Caco-2 (cell line): Measurements from ENCODE around the gene TCIRG1. TPM values are rescaled to one million over a fixed set of nuclear protein-coding genes. Genes with fewer than 3 reads are reported as not detected.

ENCODE experiments used
- BruUV-seq: library from RNA; stranded (reverse); fragments of 400-500 nt; replicated peaks from 2 replicates; lab custom pipeline; 2021; lab: Mats Ljungman, UMichigan
- CTCF ChIA-PET: fragments of 300-600 bp; sonication (Branson Sonifier 250); formaldehyde crosslinking; loops from one replicate; lab custom pipeline; 2022; ENCODE audit warnings: antibody characterized with exemption; lab: Charles Lee
- POLR2A ChIA-PET: fragments of 300-600 bp; sonication (Branson Sonifier 250); formaldehyde crosslinking; loops from one replicate; lab custom pipeline; 2022; ENCODE audit warnings: antibody characterized with exemption; lab: Charles Lee
- DNase-seq, 2 experiments: peaks; one replicate each; pipeline versions ENCODE4 v3.0.0 to v3.0.0-alpha.2; 2020 to 2022
- H3K27me3 ChIP-seq: replicated peaks from 2 replicates; pipeline ENCODE4 v1.6.0; 2011; ENCODE audit warnings: low read length; ENCODE audit not compliant: control insufficient read depth, insufficient read depth
- H3K36me3 ChIP-seq: 2 replicates; pipeline ENCODE4 v1.5.1; 2011; ENCODE audit warnings: low read length; ENCODE audit not compliant: control insufficient read depth, insufficient read depth
- H3K4me1 ChIP-seq: fragments of 250-450 bp; sonication (Bioruptor Pico); 2 replicates; pipeline ENCODE4 v1.5.1; 2020; ENCODE audit warnings: mild to moderate bottlenecking
- H3K4me3 ChIP-seq: 2 replicates; pipeline ENCODE4 v1.5.1; 2011; ENCODE audit warnings: low read depth, mild to moderate bottlenecking, control low read depth, low read length
- H3K9me3 ChIP-seq: fragments of 250-450 bp; sonication (Bioruptor Pico); 2 replicates; pipeline ENCODE4 v1.5.1; 2020; ENCODE audit warnings: mild to moderate bottlenecking, moderate library complexity
- H3K27ac Mint-ChIP-seq: one replicate; pipeline ENCODE4 v1.8.0; 2022; ENCODE audit warnings: mixed read lengths; ENCODE audit not compliant: unreplicated experiment
- H3K27me3 Mint-ChIP-seq: one replicate; pipeline ENCODE4 v1.8.0; 2022; ENCODE audit warnings: mixed read lengths; ENCODE audit not compliant: insufficient read depth, unreplicated experiment
- H3K36me3 Mint-ChIP-seq: one replicate; pipeline ENCODE4 v1.8.0; 2022; ENCODE audit warnings: mild to moderate bottlenecking, mixed read lengths; ENCODE audit not compliant: insufficient read depth, unreplicated experiment
- H3K4me1 Mint-ChIP-seq: one replicate; pipeline ENCODE4 v1.8.0; 2022; ENCODE audit warnings: low read depth, mixed read lengths; ENCODE audit not compliant: unreplicated experiment
- H3K4me3 Mint-ChIP-seq: one replicate; pipeline ENCODE4 v1.8.0; 2022; ENCODE audit warnings: mild to moderate bottlenecking, moderate library complexity, mixed read lengths; ENCODE audit not compliant: unreplicated experiment
- H3K9me3 Mint-ChIP-seq: one replicate; pipeline ENCODE4 v1.8.0; 2022; ENCODE audit warnings: mixed read lengths; ENCODE audit not compliant: unreplicated experiment
- CTCF ChIP-seq, 2 experiments: fragments of 200-600 bp in 1 of 2; IDR thresholded peaks; 1 replicate in 1 of 2; 2 replicates in 1 of 2; pipeline versions ENCODE4 v1.5.1 to v1.8.0; 2011 to 2022; ENCODE audit warnings: antibody characterized with exemption in 1 of 2, control low read depth in 1 of 2, inconsistent platforms in 1 of 2, low read depth in 1 of 2, low read length in 1 of 2, mild to moderate bottlenecking in 1 of 2, moderate library complexity in 1 of 2; ENCODE audit not compliant: insufficient read depth in 1 of 2, severe bottlenecking in 1 of 2, unreplicated experiment in 1 of 2
- intact Hi-C: fragments of 100-400 bp; cut with micrococcal nuclease; formaldehyde crosslinking; loops from one replicate; pipeline ENCODE4 v1.10.0; 2022; ENCODE audit not compliant: unreplicated experiment
- total RNA-seq: library from RNA; stranded (reverse); gene quantifications from 2 replicates; pipeline ENCODE4 v1.2.3, GENCODE V29; 2022

Gene TCIRG1
- total RNA-seq, 1 experiment from 2014 or later, result 2.7 TPM

- Histone ChIP-seq H3K27me3 (no peaks in the 10 kb centered on the region), H3K4me3 (no peak overlapping the region), H3K4me1 (no peaks in the 10 kb centered on the region), H3K36me3 (peaks cover 5% of the 10 kb centered on the region), H3K9me3 (no peaks in the 10 kb centered on the region)
- H3K27ac Mint-ChIP-seq, result no peak overlapping the region
- intact Hi-C loops, result no loop called here
- ChIA-PET POLR2A (interaction anchor here (0.6 kb wide), 1 partner anchor 85 kb away, joined by 5 read pairs; no protein-coding TSS in a partner anchor), CTCF (no interaction called here)
- TF ChIP-seq CTCF (IDR thresholded peaks at IDR 0.05; ENCODE audit: insufficient read depth in 1 of 2, low read depth in 1 of 2, low read length in 1 of 2, severe bottlenecking in 1 of 2, unreplicated experiment in 1 of 2), result no peak
- H3K4me3 Mint-ChIP-seq, result no peak overlapping the region
- peaks cover 75% of the 10 kb centered on the region for H3K36me3 Mint-ChIP-seq
- no peak for DNase-seq
- peaks cover 14% of the 10 kb centered on the region for H3K4me1 Mint-ChIP-seq
- no peaks in the 10 kb centered on the region for H3K27me3 Mint-ChIP-seq
- no TSS peak for BruUV-seq
- H3K9me3 Mint-ChIP-seq, result no peaks in the 10 kb centered on the region
These were observed 44.7 kb downstream of the TCIRG1 start for GRCh38 chr11:68083517-68083916.

GRCh38 chr11:68089679-68090078 is 50.9 kb downstream of the TCIRG1 start:
- CTCF ChIA-PET, result no interaction called here
- POLR2A ChIA-PET, result interaction anchor here (0.6 kb wide), 1 partner anchor 94 kb away, joined by 6 read pairs; no protein-coding TSS in a partner anchor
- BruUV-seq, result no TSS peak
- Mint-ChIP-seq H3K27me3 (no peaks in the 10 kb centered on the region), H3K27ac (no peak overlapping the region), H3K4me1 (peaks cover 12% of the 10 kb centered on the region), H3K4me3 (no peak overlapping the region), H3K36me3 (peaks cover 52% of the 10 kb centered on the region), H3K9me3 (no peaks in the 10 kb centered on the region)
- intact Hi-C loops, result no loop called here
- Histone ChIP-seq H3K4me1 (peaks cover 5% of the 10 kb centered on the region; the same call in 1 of the 2 replicates), H3K9me3 (no peaks in the 10 kb centered on the region), H3K4me3 (no peak overlapping the region), H3K27me3 (no peaks in the 10 kb centered on the region), H3K36me3 (peaks cover 3% of the 10 kb centered on the region; the same call in 1 of the 2 replicates)
- DNase-seq, result peak in 1 of 2 experiments; percentile 9
- TF ChIP-seq CTCF (IDR thresholded peaks at IDR 0.05; ENCODE audit: insufficient read depth in 1 of 2, low read depth in 1 of 2, low read length in 1 of 2, severe bottlenecking in 1 of 2, unreplicated experiment in 1 of 2), result no peak

GRCh38 chr11:68090287-68090686 is 51.5 kb downstream of the TCIRG1 start:
- Mint-ChIP-seq H3K36me3 (peaks cover 53% of the 10 kb centered on the region), H3K4me3 (no peak overlapping the region), H3K27me3 (no peaks in the 10 kb centered on the region), H3K4me1 (peaks cover 12% of the 10 kb centered on the region), H3K27ac (no peak overlapping the region), H3K9me3 (no peaks in the 10 kb centered on the region)
- intact Hi-C loops, result no loop called here
- Histone ChIP-seq H3K36me3 (peaks cover 3% of the 10 kb centered on the region; the same call in 1 of the 2 replicates), H3K4me3 (no peak overlapping the region), H3K9me3 (no peaks in the 10 kb centered on the region), H3K27me3 (no peaks in the 10 kb centered on the region), H3K4me1 (peaks cover 5% of the 10 kb centered on the region; the same call in 1 of the 2 replicates)
- CTCF ChIA-PET, result interaction anchor here (0.5 kb wide), 1 partner anchor 712 kb away, joined by 3 read pairs; no protein-coding TSS in a partner anchor
- no peak for TF ChIP-seq CTCF (IDR thresholded peaks at IDR 0.05; ENCODE audit: insufficient read depth in 1 of 2, low read depth in 1 of 2, low read length in 1 of 2, severe bottlenecking in 1 of 2, unreplicated experiment in 1 of 2)
- DNase-seq, result no peak
- no TSS peak for BruUV-seq
- POLR2A ChIA-PET, result interaction anchor here (0.5 kb wide), 1 partner anchor 13 kb away, joined by 3 read pairs; no protein-coding TSS in a partner anchor
